SK-N-SH treated with all-trans-retinoic acid at 6 μM for 48 hours (cell line): ENCODE measurements around the gene ARFIP2.

ENCODE experiments used
- BACH2 ChIP-seq: fragments of 250-450 bp; sonication (Bioruptor Pico); IDR thresholded peaks from 2 replicates; pipeline ENCODE4 v1.9.0; 2021; ENCODE audit warnings: mild to moderate bottlenecking, borderline replicate concordance
- ISL1 ChIP-seq: fragments of 250-450 bp; sonication (Bioruptor Pico); IDR thresholded peaks from 2 replicates; pipeline ENCODE4 v2.1.2; 2022; ENCODE audit warnings: mild to moderate bottlenecking, moderate library complexity
- OSR1 ChIP-seq: fragments of 250-450 bp; sonication (Bioruptor Pico); IDR thresholded peaks from 2 replicates; pipeline ENCODE4 v1.8.0; 2022; ENCODE audit warnings: moderate library complexity, mild to moderate bottlenecking, inconsistent platforms
- ZC3H10 ChIP-seq: fragments of 250-450 bp; sonication (Bioruptor Pico); IDR thresholded peaks from 2 replicates; pipeline ENCODE4 v1.5.1; 2021; ENCODE audit warnings: mild to moderate bottlenecking, moderate library complexity
- ZFP3 ChIP-seq: fragments of 250-450 bp; sonication (Bioruptor Pico); IDR thresholded peaks from 2 replicates; pipeline ENCODE4 v1.5.0; 2020; ENCODE audit warnings: mild to moderate bottlenecking, moderate library complexity
- ZFP30 ChIP-seq: fragments of 450-650 bp; formaldehyde crosslinking; IDR thresholded peaks from 2 replicates; pipeline ENCODE4 v1.5.0; 2022; ENCODE audit warnings: mild to moderate bottlenecking, moderate library complexity

- TF ChIP-seq OSR1 (no peak), ZFP3 (no peak), ISL1 (CRISPR knock-in tag) (no peak), BACH2 (no peak), ZC3H10 (CRISPR knock-in tag) (no peak), ZFP30 (CRISPR knock-in tag) (no peak)
Observed at GRCh38 chr11:6443269-6444003, 37.7 kb downstream of the ARFIP2 start.
